Activated gamma-delta T cell treated with Interleukin-2 at 50 U/mL for 16 hours (primary cell): ENCODE data around the gene CFL1.
A peak's percentile ranks its signal among the peaks of the same experiment; 100 is the strongest.

ENCODE experiments used
- DNase-seq: peaks from one replicate; pipeline ENCODE4 v3.0.0-alpha.2; 2020

The CFL1 gene

DNA sequence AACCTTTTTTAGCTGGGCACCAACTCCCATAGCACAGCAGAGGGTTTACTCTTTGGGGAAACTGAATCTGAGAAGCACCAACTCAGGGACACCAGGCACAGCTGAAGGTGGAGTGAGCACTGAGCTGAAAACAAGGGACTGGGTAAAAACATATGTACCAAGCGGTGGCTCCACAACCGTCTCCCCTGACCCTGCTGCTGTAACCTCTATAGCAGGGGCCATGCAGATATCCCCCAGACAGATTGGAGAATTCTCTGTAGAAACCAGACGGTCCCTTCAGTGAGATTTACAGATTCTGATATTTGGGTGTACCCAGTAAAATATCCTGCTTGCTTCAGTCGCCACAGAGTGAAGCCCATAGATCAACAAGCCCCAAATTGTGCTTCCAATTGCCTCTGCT, 28.5 kb downstream of the CFL1 start:
- DNase-seq: no peak

DNA sequence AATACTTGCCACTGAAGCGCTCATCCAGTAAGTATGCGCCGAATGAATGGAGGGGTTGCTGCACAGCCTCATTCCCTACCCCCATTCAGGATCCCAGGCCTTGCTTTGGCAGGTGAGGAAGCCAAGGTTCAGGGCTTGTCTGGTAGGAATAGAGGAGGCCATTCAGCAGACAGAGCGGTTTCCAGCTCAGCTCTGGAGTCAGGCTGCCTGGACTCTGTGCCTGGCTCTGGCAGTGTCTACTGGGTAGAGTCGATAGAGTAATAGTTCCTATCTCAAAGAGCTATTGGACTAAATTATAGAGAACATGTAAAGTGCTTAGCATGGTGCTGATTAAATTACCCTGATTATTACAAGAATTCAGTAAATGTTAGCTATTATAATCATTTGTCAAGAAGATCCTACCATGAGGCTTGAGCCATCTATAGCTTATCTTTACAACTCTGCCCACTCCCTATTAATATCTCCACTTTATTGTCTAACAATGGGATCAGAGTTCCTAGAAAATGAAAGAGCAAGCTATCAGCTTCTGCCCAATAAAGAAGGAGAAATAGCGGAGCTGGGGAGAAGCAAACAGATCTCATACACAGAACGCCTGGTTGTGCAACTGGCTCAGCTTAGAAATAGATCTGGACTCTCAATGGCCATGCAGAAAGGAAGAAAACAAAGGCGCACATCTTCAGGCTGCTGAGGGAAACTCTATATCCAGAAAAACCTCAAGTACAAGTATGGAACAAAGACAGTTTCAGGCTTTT, 30.8 kb downstream of the CFL1 start:
- DNase-seq: no peak

DNA sequence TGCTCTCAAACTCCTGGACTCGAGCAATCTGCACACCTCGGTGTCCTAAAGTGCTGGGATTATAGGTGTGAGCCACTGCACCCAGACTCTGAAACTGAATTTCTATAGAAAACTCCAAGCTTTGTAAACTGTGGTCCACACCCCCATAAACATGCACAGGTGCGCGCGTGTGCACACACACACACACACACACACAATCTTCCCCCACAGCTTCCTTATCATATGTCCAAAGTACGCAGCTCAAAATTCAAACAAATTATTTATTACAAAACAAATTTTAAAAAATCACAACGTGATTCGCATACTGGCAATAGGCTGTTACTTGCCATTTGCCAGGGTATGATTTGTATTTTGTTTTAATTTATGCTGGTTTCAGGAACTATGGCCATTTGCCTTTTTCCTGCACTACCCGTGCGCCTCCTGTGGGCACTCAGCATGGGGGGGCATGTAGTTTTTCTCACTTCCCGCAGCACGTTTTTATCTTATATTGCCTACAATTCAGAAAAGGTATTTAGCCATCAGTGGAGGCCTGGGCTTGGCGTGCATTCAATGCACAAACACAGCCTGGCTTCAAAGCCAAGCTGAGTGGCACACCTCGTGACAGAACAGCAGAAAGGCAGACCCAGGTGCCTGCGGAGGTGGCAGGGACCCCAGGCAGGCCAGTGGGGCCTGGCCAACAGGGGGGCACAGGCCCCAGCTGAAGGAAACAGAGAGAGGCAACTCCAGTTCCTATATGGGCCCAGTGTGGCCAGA, 35.0 kb downstream of the CFL1 start:
- no peak for DNase-seq

DNA sequence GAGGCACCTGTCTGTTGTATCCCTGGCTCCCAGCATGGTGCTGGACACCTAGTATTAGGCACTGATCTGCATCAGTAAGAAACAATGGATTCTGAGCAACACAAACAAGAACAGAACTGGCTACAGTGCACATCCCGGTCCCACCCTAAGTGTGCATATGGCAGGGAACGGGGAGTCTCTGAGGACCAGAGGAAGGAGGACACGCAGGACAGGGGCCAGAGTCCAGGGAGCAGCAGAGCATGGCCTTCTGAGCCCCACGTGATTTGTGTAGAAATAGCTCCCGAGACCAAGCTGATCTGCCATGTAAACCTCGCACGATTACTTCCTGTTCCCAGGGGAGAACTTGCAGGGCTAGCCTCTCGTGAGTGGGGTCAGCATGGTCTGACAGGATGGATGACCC, 36.9 kb downstream of the CFL1 start:
- no peak for DNase-seq

DNA sequence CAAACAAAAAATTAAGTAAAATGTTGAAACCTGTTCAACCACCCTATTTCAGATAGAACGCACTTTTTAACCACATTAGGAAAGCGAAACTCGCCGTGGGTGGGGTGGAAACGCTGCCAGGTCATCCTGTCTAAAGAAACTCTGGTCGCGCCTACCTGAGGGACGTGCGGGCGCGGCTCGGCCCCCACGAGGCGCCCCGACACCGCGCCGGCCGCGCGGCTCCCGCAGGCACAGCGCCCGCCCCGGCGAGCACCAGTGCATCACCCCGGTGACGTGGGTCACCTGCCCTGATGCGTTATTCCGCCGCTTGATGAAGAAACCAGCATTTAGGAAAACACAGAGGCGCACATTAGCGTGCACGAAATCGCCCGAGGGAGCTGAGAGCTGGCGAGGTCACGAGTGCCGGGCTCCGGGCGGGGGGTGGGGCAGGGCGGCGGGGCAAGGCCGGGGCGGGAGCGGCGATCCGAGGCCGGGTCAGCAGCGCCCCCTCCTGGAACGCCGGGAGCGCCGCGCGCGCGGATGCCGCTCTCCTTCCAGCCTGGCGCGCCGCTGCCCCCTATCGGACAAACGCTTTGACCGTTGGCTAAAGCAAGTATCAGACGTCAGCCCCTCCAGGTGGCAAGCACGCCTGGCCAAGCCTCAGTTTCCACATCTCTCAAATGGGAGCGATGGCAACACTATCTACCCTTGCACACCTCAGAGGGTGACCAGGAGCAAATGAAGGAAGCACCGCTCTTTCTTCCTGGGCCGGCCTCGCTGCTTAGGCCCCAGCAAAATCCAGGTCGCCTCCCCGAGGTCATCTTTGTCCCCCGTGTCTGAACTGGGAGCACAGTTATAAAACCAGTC, 39.9 kb downstream of the CFL1 start:
- DNase-seq: peak; percentile 97

DNA sequence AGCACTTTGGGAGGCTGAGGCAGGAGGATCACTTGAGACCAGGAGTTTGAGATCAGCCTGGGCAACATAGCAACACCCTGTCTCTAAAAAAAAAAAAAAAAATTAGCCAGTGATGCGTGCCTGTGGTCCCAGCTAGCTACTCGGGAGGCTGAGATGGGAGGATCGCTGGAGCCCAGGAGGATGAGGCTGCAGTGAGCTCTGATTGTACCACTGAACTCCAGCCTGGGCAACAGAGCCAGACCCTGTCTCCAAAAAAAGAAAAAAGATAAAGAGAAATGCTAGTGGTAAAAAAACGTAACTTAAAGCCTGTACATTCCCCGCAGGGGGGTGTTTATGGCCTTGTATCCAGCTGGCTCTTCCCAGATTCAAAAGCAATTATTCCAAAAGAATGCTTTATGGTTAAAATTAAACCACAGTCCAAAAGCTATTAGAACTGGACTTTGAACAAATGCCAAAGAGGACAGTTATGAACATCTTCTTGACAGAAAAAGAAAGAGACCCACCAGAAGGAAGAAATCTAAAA, 40.6 kb downstream of the CFL1 start:
- DNase-seq: no peak

DNA sequence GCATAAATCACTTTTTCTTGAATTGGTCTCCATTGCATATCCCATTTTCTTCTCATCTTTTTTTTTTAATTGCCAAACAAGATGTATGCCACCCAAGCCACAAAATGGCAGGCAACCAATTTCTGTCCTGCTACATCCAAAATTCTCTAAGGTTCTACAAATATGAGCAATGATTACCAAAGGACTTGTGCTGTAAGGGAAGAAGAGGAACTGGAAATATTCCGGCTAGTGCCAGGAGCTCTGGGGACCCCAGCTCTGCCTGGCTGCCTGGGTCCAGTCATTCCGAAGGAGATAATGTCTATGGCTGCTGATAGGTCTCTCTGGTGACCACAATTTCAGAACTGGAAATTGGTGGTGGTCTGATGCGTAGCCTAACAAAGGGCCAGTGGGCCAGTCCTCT, 41.3 kb downstream of the CFL1 start:
- no peak for DNase-seq

DNA sequence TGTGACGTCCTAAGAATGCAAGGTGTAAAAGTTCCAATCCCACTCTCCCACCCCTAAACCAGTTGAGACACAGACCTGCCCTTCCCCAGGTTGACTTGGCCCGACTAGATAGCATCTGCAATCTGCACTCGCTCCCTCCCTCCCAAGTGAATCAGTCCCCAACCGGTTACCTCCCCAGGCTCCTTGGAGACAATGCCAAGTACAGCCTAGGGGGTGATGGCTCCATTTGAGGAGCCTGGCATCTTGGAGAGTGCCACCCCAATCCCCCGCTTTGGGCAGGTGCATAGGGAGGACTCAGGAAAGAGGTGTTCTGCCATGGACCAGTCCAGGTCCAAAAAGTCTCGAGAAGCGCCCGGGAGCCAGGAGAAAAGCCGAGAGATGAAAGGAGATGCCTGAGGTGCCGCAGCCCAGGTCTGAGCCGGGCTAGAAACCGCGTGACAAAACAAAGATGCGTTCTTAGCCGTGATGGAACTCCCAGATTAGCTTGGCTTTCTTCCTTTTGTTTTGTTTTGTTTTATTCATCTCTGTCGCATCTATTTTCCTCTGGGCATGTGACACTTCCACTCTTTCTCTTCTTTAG, 42.9 kb downstream of the CFL1 start:
- DNase-seq: no peak

DNA sequence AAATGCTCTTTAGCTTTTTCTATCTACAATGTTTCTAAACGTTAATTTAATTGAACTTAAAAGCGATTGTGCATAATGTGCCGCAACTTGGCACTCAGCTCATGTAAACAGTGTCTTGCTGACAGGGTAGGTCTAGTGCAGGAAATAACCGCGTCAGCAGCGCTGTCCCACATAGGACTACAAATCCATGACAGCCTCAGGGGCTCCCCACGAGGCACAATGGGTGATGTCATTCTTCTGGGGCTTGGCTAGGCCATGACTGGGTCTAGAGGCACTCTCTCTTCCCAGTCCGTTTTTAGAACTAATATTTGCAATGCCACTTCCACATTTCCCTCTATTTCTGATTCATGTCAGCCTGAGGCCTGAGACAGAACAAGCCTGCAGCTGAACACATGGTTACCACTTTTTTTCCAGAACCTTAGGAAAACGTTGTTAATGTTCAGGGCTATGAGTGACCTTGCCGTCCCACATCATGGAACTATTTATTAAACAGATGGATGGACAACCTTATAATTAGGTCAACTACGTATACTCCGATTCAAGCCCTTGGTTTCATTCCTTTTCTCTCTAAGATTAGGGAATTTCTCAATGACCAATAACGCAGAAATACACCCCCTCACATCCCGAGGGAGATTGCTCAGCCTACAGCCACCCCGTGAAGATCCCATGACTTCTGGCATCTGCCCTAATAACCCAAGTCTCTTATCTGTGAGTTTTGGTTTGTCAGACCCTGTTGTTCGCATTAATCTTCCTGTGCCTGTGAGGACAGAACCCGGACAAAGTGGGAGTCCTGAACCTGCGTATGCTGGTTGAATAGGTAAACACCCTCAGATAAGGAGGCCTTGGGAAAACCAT, 43.6 kb downstream of the CFL1 start:
- no peak for DNase-seq

DNA sequence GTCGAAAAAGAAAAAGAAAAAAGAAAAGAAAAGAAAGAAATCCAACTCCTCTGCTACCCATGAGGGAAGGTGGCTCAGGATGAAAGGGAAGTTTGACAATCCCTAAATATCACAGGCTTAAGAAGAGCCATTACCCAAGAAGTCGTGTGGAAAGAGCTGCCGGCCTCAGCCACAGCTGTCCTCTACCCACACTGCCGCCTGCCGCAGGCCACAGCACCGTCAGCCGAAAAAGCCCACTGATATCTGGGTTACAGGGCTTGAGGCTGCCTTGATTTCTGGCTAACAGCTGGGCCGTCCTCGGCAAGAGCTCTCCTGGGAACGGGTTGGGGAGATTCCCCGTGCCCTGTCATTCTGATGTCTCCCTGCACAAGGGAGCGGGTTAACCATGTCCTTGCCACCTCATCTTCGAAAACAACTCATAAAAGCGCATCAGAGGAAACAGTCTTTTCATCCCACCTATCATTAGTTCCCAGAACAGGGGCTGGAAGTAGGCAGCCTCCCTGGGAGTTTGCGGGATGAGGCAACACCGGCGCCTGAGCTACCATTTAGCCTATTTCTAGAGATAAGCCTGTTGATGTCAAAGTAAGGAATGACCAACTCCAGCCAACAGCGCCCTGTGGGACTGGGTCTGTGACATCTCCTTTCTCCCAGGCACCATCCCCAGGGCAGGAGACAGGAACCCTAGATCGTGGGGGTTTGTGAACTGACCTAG, 46.1 kb downstream of the CFL1 start:
- DNase-seq: no peak

DNA sequence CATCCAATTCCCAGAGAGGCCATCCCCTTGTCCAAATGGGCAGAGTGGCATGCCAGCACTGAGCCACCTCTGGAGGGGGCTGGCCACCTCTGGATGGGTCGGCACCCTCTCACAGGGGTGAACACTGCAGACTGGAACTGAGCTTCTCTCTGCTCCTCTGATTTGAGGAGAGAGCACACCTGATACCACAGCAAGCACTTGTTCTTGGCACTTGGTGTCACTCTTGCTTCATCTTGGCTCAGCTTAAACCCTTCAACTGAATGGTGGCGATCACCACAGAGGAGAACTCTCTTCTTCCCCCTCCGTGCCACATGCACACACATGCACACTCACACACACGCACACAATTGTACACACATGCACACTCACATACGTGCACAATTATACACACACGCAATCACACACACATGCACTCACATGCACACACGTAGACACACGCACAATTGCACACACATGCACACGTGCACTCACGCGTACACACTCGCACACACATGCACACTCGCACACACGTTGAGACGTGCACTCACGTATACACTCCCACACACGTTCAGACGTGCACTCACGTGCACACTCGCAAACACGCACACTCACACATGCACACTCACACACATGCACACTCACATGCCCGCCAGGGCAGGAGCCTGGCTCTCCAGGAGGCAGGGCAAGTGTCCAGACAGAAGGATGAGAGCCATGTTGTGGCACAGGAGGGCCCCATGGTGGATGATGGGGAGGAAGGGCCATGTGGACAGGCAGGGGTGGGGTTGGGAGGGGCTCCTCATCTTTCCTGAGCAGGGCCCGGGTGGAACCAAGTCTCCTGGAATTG, 47.7 kb downstream of the CFL1 start:
- DNase-seq: no peak

DNA sequence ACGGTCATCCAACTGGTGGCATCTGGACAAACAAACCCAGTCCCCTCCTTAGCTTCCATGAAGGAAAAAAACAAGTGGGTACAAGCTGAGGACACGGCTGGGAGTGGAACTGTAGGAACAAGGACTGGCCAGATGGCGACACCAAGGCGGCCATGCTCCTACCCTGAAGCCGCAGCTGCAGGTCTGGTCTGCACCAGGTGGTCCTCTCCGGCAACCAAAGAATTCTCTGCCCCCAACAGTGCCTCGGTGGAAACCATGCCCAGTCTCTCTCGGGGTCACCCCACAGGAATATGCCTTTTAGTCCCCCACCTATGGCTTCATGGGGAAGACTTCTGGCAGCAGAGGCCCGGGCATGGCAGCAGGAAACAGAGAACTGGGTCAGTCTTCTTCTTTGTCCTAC, 48.5 kb downstream of the CFL1 start:
- DNase-seq: no peak

DNA sequence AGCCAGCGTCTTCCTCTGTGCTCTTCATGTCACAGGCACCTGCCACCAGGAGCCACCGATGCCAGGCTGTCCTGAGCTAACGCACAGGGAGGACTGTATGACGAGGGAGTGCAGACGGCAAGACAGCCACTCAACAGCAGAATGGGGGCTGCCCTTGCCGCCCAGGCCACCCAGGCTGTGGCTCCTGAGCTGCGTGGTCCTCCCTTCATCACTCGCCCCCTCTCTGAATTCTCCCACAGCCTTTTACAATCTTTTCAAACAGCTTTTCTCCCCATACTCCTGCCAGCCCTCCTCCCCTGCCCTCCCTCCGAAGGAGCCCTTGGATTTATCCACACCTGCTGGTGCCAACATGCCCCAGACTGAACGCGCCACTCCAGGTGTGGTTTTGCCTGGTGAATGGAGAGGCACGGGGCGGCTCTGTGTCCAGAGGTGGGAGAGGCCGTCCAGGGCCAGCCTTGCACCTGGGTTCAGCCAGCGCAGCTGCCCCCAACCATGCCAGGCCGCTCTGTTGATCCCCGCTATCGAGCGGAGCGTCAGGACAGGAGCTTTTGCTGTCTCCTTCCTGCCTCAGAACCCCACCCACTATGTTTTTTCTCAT, 49.1 kb downstream of the CFL1 start:
- DNase-seq: no peak

DNA sequence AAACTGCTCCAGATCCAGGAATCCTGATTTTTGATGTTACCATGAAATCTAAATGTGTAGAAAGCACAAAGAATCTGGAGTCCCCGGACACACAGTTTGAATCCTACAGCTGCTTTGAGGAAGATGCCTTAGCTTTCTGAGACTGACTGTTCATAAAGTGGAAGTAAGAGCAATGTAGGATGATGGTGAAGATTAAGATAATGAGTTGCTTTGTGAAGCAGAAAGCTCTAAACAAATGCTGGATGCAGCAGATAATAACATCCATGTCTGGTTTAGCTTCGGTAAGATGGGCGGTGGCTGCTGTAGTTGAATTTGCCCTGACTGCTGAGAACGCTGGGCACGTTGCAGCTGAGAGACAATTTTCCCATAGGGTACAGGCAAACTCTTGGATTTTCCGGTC, 51.0 kb downstream of the CFL1 start:
- DNase-seq: no peak
